Hematopoietic multipotent progenitor cell (in vitro differentiated cells): ENCODE data around the gene PTPRB. TPM values are rescaled to one million over a fixed set of nuclear protein-coding genes. Genes with fewer than 3 reads are reported as not detected.
"Not testable (repeated sequence)": the region's sequence is repeated elsewhere in the genome, so short reads cannot be mapped to it uniquely, and the experiment has no call there.

ENCODE experiments used
- DNase-seq, 3 donors: peaks; one replicate each; pipeline ENCODE4 v3.0.0-alpha.2; 2011 to 2015; ENCODE audit warnings: low read depth in 2 of 3, low spot score in 2 of 3
- total RNA-seq: library from RNA; depleted of rRNA; stranded (reverse); fragments of >200 nt; gene quantifications from one replicate; pipeline ENCODE4 v1.2.3, GENCODE V29; 2012

PTPRB gene
- total RNA-seq, 1 donor, result under 0.01 TPM

DNA sequence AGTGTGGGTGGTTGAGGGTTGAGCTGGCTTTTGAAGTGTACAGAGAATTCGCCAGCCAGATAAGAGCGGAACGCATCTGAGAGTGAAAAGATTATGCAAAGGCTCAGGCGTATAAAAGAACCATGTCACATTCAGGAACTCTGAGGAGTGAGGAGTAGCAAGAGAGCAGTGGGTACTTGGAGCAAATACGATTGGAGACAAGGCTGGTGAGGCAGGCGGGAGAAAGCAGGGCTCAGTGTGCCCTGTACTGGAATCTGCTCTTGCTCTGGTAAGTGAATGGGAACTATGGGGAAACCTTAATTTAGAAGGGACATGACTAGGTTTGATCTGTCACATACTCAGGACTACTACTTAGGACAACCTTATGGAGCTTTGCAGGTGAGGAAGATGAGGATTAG lies 87.0 kb downstream of the PTPRB start:
- no peak for DNase-seq

DNA sequence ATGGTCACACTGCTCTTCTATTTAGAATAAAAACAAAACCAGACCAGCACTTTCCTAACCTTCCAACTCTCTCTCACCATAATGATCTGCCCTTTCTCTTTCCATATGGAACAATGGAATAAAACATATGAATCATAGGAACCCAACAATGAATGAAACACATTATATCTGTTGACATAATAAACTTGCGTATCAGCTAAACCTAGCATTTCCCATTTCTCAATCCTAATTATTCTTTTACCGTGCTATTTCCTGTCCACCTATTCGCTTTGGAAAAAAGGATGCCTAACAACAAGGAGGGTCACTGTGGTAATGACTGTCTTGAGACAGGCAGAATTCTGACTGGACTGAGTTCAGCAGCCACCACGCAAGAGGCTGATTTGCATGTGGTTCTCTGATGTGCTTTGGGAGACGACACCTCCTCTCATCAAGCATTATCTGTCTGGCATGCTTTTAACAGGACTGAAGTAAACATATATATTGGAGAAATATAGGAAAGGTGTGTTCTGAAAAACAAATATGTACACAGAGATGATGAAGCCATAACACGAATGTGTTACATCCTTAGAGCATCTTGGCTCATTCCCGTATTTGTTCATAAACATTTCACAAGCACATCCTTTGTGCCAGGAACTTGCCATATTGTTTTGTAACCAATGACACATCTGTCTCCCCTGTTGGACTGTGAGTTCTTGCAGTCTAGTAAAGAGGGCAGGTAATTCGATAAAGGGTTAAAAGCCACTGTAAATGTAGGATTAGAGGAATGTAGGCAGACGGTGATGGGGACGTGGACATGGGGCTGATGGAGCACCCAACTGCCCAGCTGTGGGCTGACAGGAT lies 87.7 kb downstream of the PTPRB start:
- no peak for DNase-seq

DNA sequence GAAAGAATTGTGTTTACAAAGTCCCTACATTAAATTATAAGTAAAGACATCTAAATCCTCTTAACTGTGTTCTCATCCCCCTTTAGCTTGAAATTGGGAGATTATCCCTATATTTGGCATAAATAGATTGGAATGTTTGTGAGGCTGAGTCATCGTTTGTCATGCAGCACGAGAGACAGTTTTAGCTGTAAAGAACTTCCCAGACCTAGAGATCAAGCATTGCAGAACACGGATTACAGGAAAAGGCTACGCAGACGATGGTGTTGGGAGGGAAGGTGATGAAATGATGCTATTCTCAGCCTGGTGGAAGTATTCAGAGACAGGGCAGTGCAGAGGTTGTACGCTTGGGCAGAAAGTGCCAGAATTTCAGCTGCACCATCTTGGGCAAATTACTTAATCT lies 93.8 kb downstream of the PTPRB start:
- no peak for DNase-seq

DNA sequence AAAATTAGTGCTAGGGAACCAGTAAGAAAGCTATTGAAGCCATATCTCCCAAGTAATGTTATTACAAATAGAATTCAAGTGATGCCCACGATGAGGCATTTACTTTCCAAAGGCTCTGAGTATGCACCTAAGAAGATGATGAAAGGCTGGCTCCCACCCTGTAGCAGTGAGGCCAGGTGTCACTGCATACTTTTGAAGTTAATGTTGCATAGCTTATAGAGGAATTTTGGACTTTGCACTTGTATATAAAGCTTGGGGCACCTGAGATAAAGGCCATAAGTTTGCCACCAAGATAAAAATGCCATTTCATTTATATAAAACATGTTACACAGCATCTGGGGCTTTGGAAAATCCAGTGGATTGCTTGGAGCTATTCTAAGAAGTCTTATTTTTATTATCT lies 96.2 kb downstream of the PTPRB start:
- DNase-seq, result no peak

DNA sequence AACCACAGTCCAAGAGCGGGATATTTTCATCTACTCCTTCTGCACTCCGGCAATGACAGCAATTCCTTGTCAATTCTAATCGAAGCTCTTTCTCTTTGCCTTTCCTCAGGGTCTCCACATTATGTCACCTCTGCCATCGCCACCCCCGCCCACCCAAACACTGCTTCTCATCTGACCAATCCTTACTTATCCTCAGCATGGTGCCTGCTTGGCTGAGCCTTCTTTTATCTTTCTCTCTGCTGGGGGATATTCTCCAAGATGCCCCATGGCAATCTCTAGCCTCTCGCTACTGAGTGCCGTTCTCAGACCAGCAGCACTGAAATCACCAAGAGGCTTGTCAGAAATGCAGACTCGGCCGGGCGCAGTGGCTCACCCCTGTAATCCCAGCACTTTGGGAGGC lies 100.6 kb downstream of the PTPRB start:
- no peak for DNase-seq

DNA sequence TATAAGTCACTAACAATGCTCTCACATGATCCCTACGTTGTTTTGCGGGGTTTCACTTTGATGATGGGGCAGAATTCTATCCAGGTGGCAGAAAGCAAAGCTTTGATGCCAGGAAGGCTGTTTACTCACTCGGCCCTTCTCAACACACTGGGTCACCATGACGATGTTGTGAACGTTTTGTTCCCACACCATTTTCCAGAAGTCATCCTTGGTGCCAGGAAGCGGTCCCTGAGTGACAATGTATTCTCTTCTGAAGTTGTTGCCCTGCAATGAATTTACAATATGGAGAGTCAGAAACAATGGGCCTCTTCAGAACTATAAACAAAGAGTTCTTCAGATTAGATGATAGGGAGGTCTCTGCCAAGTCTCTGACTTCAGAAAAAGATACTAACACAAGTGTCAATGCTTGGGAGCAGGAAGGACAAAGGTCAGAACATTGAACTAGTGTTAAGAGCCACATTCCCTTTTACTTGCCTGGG lies 101.3 kb downstream of the PTPRB start:
- DNase-seq, result no peak

DNA sequence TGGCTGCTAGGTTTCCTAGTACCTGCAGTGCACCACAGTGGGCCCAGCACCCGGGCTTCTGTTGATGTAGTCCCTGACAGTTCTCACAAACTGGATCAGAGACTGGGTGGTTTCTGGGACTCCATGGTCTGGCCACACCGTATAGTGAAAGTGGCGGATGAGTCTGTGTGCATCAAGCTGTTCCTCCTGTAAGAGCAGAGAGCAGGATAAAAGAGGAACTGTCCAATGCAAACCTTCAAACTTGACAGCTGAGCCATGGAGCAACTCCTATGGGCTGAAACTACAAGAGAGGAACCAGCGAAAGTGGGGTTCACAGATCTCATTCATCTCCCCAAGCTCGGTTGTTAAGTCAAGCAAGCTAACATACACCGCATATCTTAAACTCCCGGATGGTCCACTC lies 102.8 kb downstream of the PTPRB start:
- no peak for DNase-seq

DNA sequence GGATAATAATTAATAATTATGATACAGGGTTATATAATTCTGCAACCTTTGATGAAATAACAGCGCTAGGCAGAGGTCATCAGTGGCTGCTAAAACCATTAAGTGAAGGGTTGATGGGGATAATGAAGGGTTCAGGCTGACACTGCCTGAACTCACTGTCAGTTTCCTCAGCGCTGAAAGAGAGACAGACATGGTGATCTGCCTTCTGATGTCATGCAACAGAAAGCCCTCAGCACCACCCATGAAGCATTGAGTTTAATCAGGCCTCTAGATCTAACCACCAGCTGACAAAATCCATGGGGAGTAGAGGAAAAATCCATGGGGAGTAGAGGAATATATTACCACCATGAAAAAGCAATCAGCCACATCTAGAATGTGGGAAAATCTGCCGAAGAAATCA lies 107.6 kb downstream of the PTPRB start:
- DNase-seq, result no peak

DNA sequence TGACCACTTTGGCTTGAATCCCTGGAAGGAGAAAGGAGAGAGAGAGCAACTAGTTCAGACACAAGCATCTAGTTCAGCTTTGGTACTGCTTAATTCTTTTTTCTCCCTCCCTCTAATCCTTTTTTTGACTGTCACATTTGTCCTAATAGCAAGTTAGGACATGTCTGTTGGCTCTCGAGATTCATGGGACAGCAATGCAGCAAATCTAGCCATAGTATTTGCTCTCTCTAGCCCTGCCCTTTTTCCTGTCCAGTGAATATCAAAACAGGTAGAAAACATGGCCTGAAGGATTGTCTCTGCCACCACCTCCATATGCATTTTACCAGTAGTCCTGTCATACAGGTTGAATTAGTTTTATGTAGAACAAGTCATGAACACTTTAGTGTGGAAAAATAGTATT lies 116.4 kb downstream of the PTPRB start:
- DNase-seq, result no peak

DNA sequence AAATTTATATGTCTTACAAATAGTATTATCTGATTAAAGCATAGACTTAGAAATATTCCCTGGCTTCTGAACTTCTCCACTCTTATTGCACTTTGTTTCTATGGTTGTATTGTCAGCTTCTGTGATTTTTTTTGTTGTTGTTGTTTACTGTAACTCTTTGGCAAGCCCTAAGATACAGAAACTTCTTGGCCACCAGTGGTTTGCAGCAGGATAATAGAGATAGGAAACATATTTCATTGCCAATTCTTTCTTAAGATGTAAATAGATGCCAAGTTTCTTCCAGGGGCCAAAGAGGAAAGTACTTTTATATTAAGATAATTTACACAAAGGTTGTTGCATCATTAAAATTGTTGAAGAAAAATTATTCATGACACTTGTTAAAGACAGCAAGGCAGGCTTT lies 123.8 kb downstream of the PTPRB start:
- no peak for DNase-seq

DNA sequence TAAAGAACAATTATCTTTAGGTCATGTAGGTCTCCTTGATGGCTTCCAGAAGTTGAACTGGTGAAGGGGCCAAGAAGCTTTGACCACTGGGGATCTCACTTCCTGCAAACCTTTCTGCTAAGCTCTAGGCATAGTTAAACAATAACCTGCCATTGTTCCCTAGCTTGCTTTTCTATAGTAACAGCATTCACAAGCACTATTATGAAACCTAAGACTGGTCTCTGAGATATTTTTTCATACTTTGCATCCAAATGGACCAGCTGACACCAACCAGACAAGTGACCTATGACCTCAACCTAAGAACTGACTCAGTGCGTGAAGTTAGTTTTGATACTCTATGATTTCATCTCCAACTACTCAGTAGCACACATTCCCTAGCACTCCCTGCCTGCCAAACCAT lies 129.1 kb downstream of the PTPRB start:
- no peak for DNase-seq

DNA sequence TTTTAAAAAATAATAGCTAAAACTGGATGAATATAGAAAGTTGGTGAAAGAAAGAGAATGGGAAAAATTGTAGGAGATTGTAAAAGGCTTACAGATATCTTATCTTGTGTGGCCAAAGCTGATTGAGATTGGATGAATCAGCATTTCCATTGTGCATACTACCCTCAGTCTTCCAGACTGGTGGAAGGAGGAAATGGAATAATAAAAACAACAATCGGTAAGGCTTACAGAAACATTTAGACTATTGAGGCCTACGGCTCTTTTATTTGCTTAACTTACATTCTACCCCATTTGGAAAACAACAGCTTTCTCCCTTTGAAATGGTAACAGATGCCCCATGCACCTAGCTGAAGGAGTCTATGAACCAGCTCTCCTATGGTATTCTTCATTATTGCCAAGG lies 129.8 kb downstream of the PTPRB start:
- no peak for DNase-seq

DNA sequence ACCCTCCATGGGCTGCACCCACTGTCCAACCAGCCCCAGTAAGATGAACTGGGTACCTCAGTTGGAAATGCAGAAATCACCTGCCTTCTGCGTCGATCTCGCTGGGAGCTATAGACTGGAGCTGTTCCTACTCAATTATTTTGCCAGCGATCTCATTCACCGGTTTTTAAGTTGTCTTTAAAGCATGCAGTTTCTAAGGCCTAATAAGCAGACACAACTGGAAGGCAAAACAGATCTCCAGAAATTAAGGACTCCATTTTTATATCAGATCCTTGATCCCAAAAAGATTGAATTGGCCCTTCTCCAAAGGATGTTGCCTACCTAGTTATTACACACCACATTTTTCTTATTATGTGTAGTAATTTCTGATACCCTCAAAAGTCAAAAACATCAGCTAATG lies 139.7 kb downstream of the PTPRB start:
- DNase-seq, result no peak

DNA sequence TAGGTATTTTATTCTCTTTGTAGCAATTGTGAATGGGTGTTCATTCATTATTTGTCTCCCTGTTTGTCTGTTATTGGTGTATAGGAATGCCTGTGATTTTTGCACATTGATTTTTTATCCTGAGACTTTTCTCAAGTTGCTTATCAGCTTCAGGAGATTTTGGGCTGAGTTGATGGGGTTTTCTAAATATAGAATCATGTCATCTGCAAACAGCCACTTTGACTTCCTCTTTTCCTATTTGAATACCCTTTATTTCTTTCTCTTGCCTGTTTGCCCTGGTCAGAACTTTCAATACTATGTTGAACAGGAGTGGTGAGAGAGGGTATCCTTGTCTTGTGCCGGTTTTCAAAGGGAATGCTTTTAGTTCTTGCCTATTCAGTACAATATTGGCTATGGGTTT lies 144.3 kb downstream of the PTPRB start:
- peak in 1 of 3 donors; percentile 0 for DNase-seq

DNA sequence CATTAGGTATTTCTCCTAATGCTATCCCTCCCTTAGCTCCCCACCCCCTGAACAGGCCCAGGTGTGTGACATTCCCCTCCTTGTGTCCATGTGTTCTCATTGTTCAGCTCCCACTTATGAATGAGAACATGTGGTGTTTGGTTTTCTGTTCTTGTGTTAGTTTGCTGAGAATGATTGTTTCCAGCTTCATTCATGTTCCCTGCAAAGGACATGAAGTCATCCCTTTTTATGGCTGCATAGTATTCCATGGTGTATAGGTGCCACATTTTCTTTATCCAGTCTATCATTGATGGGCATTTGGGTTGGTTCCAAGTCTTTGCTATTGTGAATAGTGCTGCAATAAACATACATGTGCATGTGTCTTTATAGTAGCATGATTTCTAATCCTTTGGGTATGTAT lies 146.3 kb downstream of the PTPRB start:
- DNase-seq, result not testable (repeated sequence)

DNA sequence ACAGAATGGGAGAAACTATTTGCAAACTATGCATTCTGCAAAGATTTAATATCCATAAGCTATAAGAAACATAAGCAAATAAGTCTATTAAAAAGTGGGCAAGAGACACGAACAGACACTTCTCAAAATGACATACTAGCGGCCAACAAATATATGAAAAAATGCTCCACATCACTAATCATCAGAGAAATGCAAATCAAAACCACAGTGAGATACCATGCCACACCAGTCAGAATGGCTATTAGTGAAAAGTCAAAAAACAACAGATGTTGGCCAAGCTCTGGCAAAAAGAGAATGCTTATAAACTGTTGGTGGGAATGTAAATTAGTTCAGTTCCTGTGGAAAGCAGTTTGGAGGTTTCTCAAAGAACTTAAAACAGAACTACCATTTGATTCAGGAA lies 149.8 kb downstream of the PTPRB start:
- DNase-seq, result no peak

DNA sequence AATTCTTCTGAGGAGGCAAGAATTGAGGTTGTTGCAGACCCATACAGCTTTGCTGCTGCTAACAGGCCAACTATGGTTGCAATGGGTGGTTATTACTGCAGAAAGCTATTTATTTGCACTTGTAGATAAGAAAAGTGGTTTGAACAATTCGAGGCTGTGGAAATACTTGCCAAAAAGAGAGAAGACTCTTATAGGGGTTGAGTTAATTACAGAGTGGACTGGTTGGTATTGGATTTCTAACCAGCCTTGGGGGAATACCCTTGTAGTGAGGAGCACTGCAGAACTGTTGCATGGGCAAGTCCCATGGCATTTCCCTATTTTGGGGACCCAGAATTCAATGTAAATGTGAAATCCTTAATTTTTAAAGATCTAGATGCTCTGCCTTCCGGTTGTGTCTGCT lies 150.6 kb downstream of the PTPRB start:
- no peak for DNase-seq

DNA sequence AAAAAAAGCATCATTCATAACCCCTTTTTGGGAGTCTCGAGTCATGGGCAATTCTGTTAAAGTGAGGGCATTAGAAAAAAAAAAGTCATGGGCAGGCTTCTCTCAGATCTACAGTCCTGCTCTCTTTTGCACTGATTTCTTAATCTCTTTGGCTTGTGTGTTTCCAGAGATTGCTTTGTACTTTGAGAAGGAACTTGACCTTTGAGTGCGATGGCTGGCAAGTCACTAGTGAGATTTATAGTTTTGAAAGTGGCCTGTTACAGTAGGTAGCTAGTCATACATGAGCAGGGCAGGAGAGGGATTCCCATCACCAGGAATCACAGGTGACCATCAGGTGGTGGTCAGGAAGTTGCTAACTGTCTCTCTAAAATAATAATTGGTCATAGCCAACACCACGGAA lies 151.5 kb downstream of the PTPRB start:
- no peak for DNase-seq

DNA sequence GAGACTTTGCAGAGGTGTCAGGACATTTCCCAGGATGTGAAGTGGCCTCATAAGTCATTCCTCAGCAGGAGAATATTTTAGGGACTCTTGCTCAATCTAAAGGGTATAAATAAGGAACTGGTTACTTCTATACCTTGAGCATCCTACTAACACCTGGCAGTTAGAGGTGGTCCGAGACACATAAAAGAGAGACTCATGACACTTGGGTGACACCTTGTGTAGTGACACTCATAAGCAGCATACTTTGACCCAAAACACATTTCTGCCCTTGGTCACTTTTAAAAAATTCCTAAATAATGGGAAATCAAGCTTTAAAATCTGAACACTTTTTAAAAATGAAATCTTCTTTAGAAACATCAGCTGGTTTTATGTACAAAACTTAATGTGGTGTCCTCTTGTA lies 152.8 kb downstream of the PTPRB start:
- DNase-seq, result no peak

DNA sequence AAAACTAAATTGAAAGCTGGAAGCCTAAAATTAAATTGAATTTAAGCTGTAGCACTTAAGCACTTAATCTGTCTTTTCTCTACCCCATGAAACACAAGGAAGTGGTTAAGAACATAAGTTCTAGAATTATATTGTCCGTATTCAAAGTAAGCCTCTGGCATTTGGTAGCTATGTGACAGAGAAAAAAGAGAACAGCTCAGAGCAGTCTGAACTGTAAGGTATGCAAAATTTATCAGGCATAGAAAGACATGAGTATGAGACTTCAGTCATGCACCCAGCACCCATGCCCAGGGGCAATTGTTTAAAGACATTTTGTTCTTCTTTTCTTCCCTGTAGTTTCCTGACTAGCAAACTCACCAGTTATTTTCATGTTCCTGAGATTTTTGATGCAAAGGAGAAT lies 154.5 kb downstream of the PTPRB start:
- DNase-seq, result no peak

DNA sequence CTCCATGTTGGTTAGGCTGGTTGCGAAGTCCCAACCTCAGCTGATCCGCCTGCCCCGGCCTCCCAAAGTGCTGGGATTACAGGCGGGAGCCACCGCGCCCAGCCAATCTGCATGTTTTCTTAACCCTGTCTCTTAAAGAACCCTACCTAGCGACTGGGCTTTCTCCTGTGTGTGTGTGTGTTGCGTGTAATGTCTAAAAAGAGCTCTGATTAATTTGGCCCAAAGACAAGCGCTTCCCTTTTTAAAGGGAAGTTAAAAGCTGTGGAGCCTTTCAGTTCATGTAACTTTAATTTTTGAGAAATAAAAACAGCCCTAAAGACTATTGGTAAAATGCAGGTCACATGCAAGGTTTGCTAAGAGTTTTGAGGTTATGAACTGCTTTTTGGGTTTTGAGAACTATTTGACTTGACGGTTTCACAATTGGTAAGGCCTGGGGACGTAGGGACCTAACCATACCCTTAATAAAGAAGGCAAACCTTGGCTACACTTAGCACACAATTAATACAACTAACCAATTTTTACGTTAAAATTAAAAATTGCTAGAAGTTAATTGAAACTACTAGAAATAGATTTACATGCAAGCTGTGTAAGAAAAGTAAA lies 167.9 kb downstream of the PTPRB start:
- no peak for DNase-seq

DNA sequence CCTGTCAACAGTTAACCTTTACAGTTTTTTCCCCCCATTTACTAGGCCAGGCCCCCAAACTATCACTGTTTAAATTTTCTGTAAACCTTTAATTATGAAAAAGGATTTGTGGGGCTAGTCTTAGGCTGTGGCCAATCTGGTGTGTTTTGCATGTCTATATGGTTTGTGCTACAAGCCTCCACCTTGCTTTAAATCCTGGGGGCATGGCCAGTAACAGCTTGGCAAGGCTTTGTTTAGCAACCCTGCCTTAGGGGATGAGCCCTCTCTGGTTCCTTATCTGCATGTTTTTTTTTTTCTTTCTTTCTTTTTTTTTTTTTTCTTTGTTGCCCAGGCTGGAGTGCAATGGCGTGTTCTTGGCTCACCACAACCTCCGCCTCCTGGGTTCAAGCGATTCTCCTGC lies 168.5 kb downstream of the PTPRB start:
- DNase-seq, result no peak
